IMR-90 (cell line): Measurements from ENCODE around the gene MAP3K19. TPM values are rescaled to one million over a fixed set of nuclear protein-coding genes. Genes with fewer than 3 reads are reported as not detected.
A peak's percentile ranks its signal among the peaks of the same experiment; 100 is the strongest.

ENCODE experiments used
- ATAC-seq: fragments of 200-7000 bp; cut with Tn5 transposase; 2 replicates; pipeline ENCODE4 v1.9.1; 2020; ENCODE audit warnings: low read depth, mild to moderate bottlenecking, moderate library complexity
- BruUV-seq: library from RNA; stranded (reverse); fragments of 400-500 nt; replicated peaks from 2 replicates; lab custom pipeline; 2021; lab: Mats Ljungman, UMichigan
- CTCF ChIA-PET: fragments of 300-600 bp; formaldehyde crosslinking; extraction: SDS; loops from one replicate; lab custom pipeline; 2021; ENCODE audit warnings: antibody characterized with exemption; lab: Yijun Ruan, JAX
- POLR2A ChIA-PET: fragments of 300-600 bp; sonication (Branson Sonifier 250); formaldehyde crosslinking; loops from one replicate; lab custom pipeline; 2022; ENCODE audit warnings: antibody characterized with exemption; ENCODE audit not compliant: unreplicated experiment; lab: Charles Lee
- DNase-seq: peaks from one replicate; pipeline ENCODE4 v3.0.0; 2013
- H2AFZ ChIP-seq: replicated peaks from 2 replicates; pipeline ENCODE3; 2013; ENCODE audit warnings: low read length, mild to moderate bottlenecking; ENCODE audit not compliant: poor library complexity
- H2AK5ac ChIP-seq: 2 replicates; pipeline ENCODE4 v1.6.1; 2013; ENCODE audit warnings: low read depth, low read length, inconsistent platforms
- H2AK9ac ChIP-seq: replicated peaks from 2 replicates; pipeline ENCODE3; 2013; ENCODE audit warnings: mild to moderate bottlenecking, low read depth, low read length, moderate library complexity; ENCODE audit not compliant: poor library complexity
- H2BK120ac ChIP-seq: 2 replicates; pipeline ENCODE4 v1.6.1; 2013; ENCODE audit warnings: low read depth, low read length, inconsistent platforms
- H2BK15ac ChIP-seq: 3 replicates; pipeline ENCODE4 v1.6.1; 2013; ENCODE audit warnings: low read depth, low read length, inconsistent platforms
- H2BK20ac ChIP-seq: 2 replicates; pipeline ENCODE4 v1.6.1; 2013; ENCODE audit warnings: low read depth, mild to moderate bottlenecking, inconsistent platforms, low read length, moderate library complexity
- H2BK5ac ChIP-seq: 2 replicates; pipeline ENCODE4 v1.6.1; 2013; ENCODE audit warnings: mild to moderate bottlenecking, low read depth, low read length, inconsistent platforms; ENCODE audit not compliant: poor library complexity, severe bottlenecking
- H3K14ac ChIP-seq: replicated peaks from 2 replicates; pipeline ENCODE4 v1.6.1; 2013; ENCODE audit warnings: low read depth, low read length, inconsistent platforms
- H3K18ac ChIP-seq: 2 replicates; pipeline ENCODE4 v1.6.1; 2013; ENCODE audit warnings: low read depth, low read length, control low read depth
- H3K23ac ChIP-seq: 2 replicates; pipeline ENCODE4 v1.6.1; 2013; ENCODE audit warnings: low read depth, low read length, inconsistent platforms
- H3K27ac ChIP-seq: 2 replicates; pipeline ENCODE4 v1.5.1; 2013; ENCODE audit warnings: mild to moderate bottlenecking, control low read depth, low read length; ENCODE audit not compliant: insufficient read depth
- H3K27me3 ChIP-seq: 2 replicates; pipeline ENCODE4 v1.6.1; 2013; ENCODE audit warnings: low read length; ENCODE audit not compliant: control insufficient read depth, insufficient read depth
- H3K36me3 ChIP-seq: 2 replicates; pipeline ENCODE4 v1.6.1; 2013; ENCODE audit warnings: low read length, mixed read lengths; ENCODE audit not compliant: control insufficient read depth, insufficient read depth
- H3K4ac ChIP-seq: 2 replicates; pipeline ENCODE4 v1.6.1; 2013; ENCODE audit warnings: low read depth, low read length, inconsistent platforms
- H3K4me1 ChIP-seq: 2 replicates; pipeline ENCODE4 v1.6.1; 2013; ENCODE audit warnings: low read length, mixed read lengths; ENCODE audit not compliant: control insufficient read depth, insufficient read depth
- H3K4me2 ChIP-seq: 2 replicates; pipeline ENCODE4 v1.6.1; 2013; ENCODE audit warnings: low read depth, mild to moderate bottlenecking, control low read depth, low read length, moderate library complexity
- H3K4me3 ChIP-seq: 2 replicates; pipeline ENCODE4 v1.5.1; 2013; ENCODE audit warnings: low read depth, mild to moderate bottlenecking, control low read depth, low read length, moderate library complexity; ENCODE audit not compliant: insufficient read depth
- H3K56ac ChIP-seq: 2 replicates; pipeline ENCODE4 v1.6.1; 2013; ENCODE audit warnings: low read length, inconsistent platforms; ENCODE audit not compliant: insufficient read depth; ENCODE audit errors: extremely low read depth
- H3K79me1 ChIP-seq, 2 experiments: 2 replicates each; pipeline ENCODE4 v1.6.1; 2013; ENCODE audit warnings: low read length in 2 of 2, inconsistent platforms in 1 of 2, low read depth in 1 of 2
- H3K9ac ChIP-seq: 2 replicates; pipeline ENCODE4 v1.6.1; 2013; ENCODE audit warnings: low read depth, low read length, control low read depth
- H3K9me1 ChIP-seq: 2 replicates; pipeline ENCODE4 v1.6.1; 2013; ENCODE audit warnings: low read length, inconsistent platforms; ENCODE audit not compliant: insufficient read depth
- H3K9me3 ChIP-seq: 2 replicates; pipeline ENCODE4 v1.6.1; 2013; ENCODE audit warnings: low read length; ENCODE audit not compliant: control insufficient read depth, insufficient read depth
- H4K20me1 ChIP-seq: 2 replicates; pipeline ENCODE4 v1.6.1; 2013; ENCODE audit warnings: low read length, inconsistent platforms; ENCODE audit not compliant: insufficient read depth
- H4K5ac ChIP-seq: 2 replicates; pipeline ENCODE4 v1.6.1; 2013; ENCODE audit warnings: mild to moderate bottlenecking, low read depth, low read length, control low read depth
- H4K8ac ChIP-seq, 2 experiments: 2 replicates each; pipeline ENCODE4 v1.6.1; 2013; ENCODE audit warnings: low read depth in 2 of 2, low read length in 2 of 2, control low read depth in 1 of 2, inconsistent platforms in 1 of 2
- H4K91ac ChIP-seq: 2 replicates; pipeline ENCODE4 v1.6.1; 2013; ENCODE audit warnings: low read depth, low read length, inconsistent platforms; ENCODE audit not compliant: insufficient read depth
- BHLHE40 ChIP-seq: fragments of 150-350 bp; IDR thresholded peaks from 2 replicates; pipeline ENCODE4 v1.6.1; 2016; ENCODE audit warnings: mild to moderate bottlenecking, low read depth, low read length
- CEBPB ChIP-seq: IDR thresholded peaks from 2 replicates; pipeline ENCODE4 v1.6.1; 2012; ENCODE audit warnings: low read depth, low read length, improper control_type of control experiment
- CHD1 ChIP-seq: IDR thresholded peaks from 2 replicates; pipeline ENCODE4 v1.6.1; 2012; ENCODE audit warnings: low read depth, low read length, improper control_type of control experiment
- CTCF ChIP-seq: conservative IDR thresholded peaks from 2 replicates; pipeline ENCODE4 v1.5.1; 2012; ENCODE audit warnings: mild to moderate bottlenecking, low read depth, low read length, improper control_type of control experiment
- ELK1 ChIP-seq: fragments of 150-350 bp; IDR thresholded peaks from 2 replicates; pipeline ENCODE4 v1.6.1; 2016; ENCODE audit warnings: low read depth, mild to moderate bottlenecking, low read length, moderate library complexity, borderline replicate concordance
- MAFK ChIP-seq: IDR thresholded peaks from 2 replicates; pipeline ENCODE4 v1.6.1; 2012; ENCODE audit warnings: low read depth, low read length, improper control_type of control experiment
- MXI1 ChIP-seq: IDR thresholded peaks from 2 replicates; pipeline ENCODE4 v1.6.1; 2012; ENCODE audit warnings: low read depth, mild to moderate bottlenecking, low read length, moderate library complexity, borderline replicate concordance
- NFE2L2 ChIP-seq: fragments of 150-350 bp; IDR thresholded peaks from 2 replicates; pipeline ENCODE4 v1.6.1; 2016; ENCODE audit warnings: low read depth, mild to moderate bottlenecking, low read length
- POLR2A ChIP-seq: IDR thresholded peaks from 2 replicates; pipeline ENCODE4 v1.6.1; 2012; ENCODE audit warnings: mild to moderate bottlenecking, low read depth, low read length
- RAD21 ChIP-seq: IDR thresholded peaks from 2 replicates; pipeline ENCODE4 v1.6.1; 2012; ENCODE audit warnings: low read length, improper control_type of control experiment
- RCOR1 ChIP-seq: IDR thresholded peaks from 2 replicates; pipeline ENCODE4 v1.6.1; 2012; ENCODE audit warnings: mild to moderate bottlenecking, low read length, improper control_type of control experiment; ENCODE audit not compliant: insufficient replicate concordance
- RFX5 ChIP-seq: IDR thresholded peaks from 2 replicates; pipeline ENCODE4 v1.8.0; 2012; ENCODE audit warnings: low read depth, mild to moderate bottlenecking, low read length, moderate library complexity
- SMC3 ChIP-seq: fragments of 150-350 bp; IDR thresholded peaks from 2 replicates; pipeline ENCODE4 v1.6.1; 2016; ENCODE audit warnings: low read depth, mild to moderate bottlenecking, antibody characterized with exemption, low read length, moderate library complexity
- USF2 ChIP-seq: fragments of 150-350 bp; IDR thresholded peaks from 2 replicates; pipeline ENCODE4 v1.6.1; 2017; ENCODE audit warnings: mild to moderate bottlenecking, antibody characterized with exemption, low read length, low read depth
- WGBS, 2 experiments: methylation state at CpG; one replicate each; pipeline versions ENCODE4 v1.1.5 to v1.1.7; 2013; ENCODE audit warnings: missing lambda C conversion rate in 2 of 2; ENCODE audit not compliant: insufficient read length in 1 of 2; ENCODE audit errors: extremely low coverage in 2 of 2; 5-methylcytosine and 5-hydroxymethylcytosine counted together
- dilution Hi-C: fragments of 300-500 bp; cut with HindIII; formaldehyde crosslinking; loops from one replicate; pipeline ENCODE4 v1.14.3; 2018; ENCODE audit warnings: low sequenced_read_pairs; ENCODE audit not compliant: unreplicated experiment
- in situ Hi-C: fragments of 300-500 bp; cut with MboI; formaldehyde crosslinking; loops from 3 replicates; pipeline ENCODE4 v1.14.3; 2019; ENCODE audit warnings: low sequenced_read_pairs, inconsistent platforms, mixed read lengths
- intact Hi-C: fragments of 100-400 bp; cut with micrococcal nuclease; formaldehyde crosslinking; loops from 2 replicates; pipeline ENCODE4 v1.10.0; 2022
- polyA plus RNA-seq, 3 experiments: library from polyadenylated mRNA; depleted of rRNA; stranded (reverse); fragments of >200 nt; gene quantifications; 2 replicates each; pipeline ENCODE4 v1.2.3, GENCODE V29; 2012; ENCODE audit warnings: low replicate concordance in 1 of 3
- total RNA-seq: library from RNA; depleted of rRNA; stranded (reverse); fragments of >200 nt; gene quantifications from 2 replicates; pipeline ENCODE4 v1.2.3, GENCODE V29; 2012

MAP3K19 gene
- total and polyA plus RNA-seq, 2 of the 4 experiments (the other 2 are of a cell fraction), result not detected

- H2BK15ac ChIP-seq, result no peak overlapping the region
- no peak for DNase-seq
- H3K4me3 ChIP-seq, result peak overlapping the region; percentile 89
- 2% methylated on average over 7 of the region's 38 CpGs; no CpG with 5 or more reads in 1 of the 2 experiments for WGBS, 2 experiments
- no peaks in the 10 kb centered on the region; the same call in 1 of the 2 replicates for H3K9me1 ChIP-seq
- H2AK5ac ChIP-seq, result no peak overlapping the region
- peak overlapping the region; percentile 57 for H3K23ac ChIP-seq
- H3K27me3 ChIP-seq, result no peaks in the 10 kb centered on the region
- ATAC-seq, result peak; percentile 75
- peak overlapping the region; percentile 89 for H3K56ac ChIP-seq
- H2BK120ac ChIP-seq, result peak overlapping the region; percentile 8; the same call in 1 of the 2 replicates
- H4K20me1 ChIP-seq, result peaks cover 29% of the 10 kb centered on the region
- peak overlapping the region; percentile 66 to 78; a peak in 3 of 4 replicates for H4K8ac ChIP-seq
- peak overlapping the region; percentile 82 for H3K14ac ChIP-seq
- H4K91ac ChIP-seq, result peak overlapping the region; percentile 27
- peak overlapping the region; percentile 73 for H2AFZ ChIP-seq
- dilution Hi-C loops, result no loop called here
- H3K9me3 ChIP-seq, result no peaks in the 10 kb centered on the region
- intact Hi-C loops, result no loop called here
- H3K9ac ChIP-seq, result peak overlapping the region; percentile 70
- H2AK9ac ChIP-seq, result peak overlapping the region; percentile 0
- H3K4me2 ChIP-seq, result peak overlapping the region; percentile 75
- peak overlapping the region; percentile 48 for H4K5ac ChIP-seq
- BruUV-seq, result no TSS peak
- peak overlapping the region; percentile 30 for H3K18ac ChIP-seq
- peak overlapping the region; percentile 78 for H3K27ac ChIP-seq
- CTCF ChIA-PET, result no interaction called here
- POLR2A ChIA-PET, result interaction anchor here (0.6 kb wide), 1 partner anchor 947 kb away, joined by 3 read pairs; no protein-coding TSS in a partner anchor
- H2BK20ac ChIP-seq, result no peak overlapping the region
- H2BK5ac ChIP-seq, result peak overlapping the region; percentile 61
- in situ Hi-C loops, result loop anchor here (10.0 to 25.0 kb wide), 2 partner anchors 803 to 1031 kb away; no protein-coding TSS in a partner anchor
- no peaks in the 10 kb centered on the region for H3K36me3 ChIP-seq
- peaks cover 5 to 14% of the 10 kb centered on the region in 2 experiments; a peak in 2 of 4 replicates for H3K79me1 ChIP-seq
- peak overlapping the region; percentile 54; the same call in 1 of the 2 replicates for H3K4ac ChIP-seq
- peaks cover 2% of the 10 kb centered on the region; the same call in 1 of the 2 replicates for H3K4me1 ChIP-seq
- TF ChIP-seq RFX5, result no peak; the same call in 1 of the 2 replicates
- peak; percentile 27; the same call in 1 of the 2 replicates for TF ChIP-seq CTCF
- TF ChIP-seq MXI1, result peak; percentile 83; the same call in 1 of the 2 replicates
- peak; percentile 47 for TF ChIP-seq POLR2A
- no peak for TF ChIP-seq ELK1
- TF ChIP-seq BHLHE40, result peak; percentile 83
- TF ChIP-seq RCOR1, result no peak
- TF ChIP-seq NFE2L2, result no peak
- TF ChIP-seq CHD1, result no peak
- no peak for TF ChIP-seq CEBPB
- peak; percentile 14 for TF ChIP-seq RAD21
- no peak for TF ChIP-seq SMC3
- no peak for TF ChIP-seq MAFK
- no peak for TF ChIP-seq USF2
Observed at GRCh38 chr2:134917888-134918525, 129.2 kb downstream of the MAP3K19 start.
